Left ventricle myocardium inferior (tissue), 1 donor: Measurements from ENCODE around the gene TMEM200B. TPM values are rescaled to one million over a fixed set of nuclear protein-coding genes. Genes with fewer than 3 reads are reported as not detected.

Source experiments
- DNase-seq: peaks from one replicate; pipeline ENCODE4 v3.0.0-alpha.2; 2020
- H3K27ac ChIP-seq: fragments of 200-600 bp; replicated peaks from 2 replicates; pipeline ENCODE4 v1.8.0; 2021
- H3K27me3 ChIP-seq: fragments of 200-600 bp; 2 replicates; pipeline ENCODE4 v1.8.0; 2021; ENCODE audit warnings: low read depth
- H3K36me3 ChIP-seq: fragments of 200-600 bp; 2 replicates; pipeline ENCODE4 v1.8.0; 2021
- H3K4me1 ChIP-seq: fragments of 200-600 bp; 2 replicates; pipeline ENCODE4 v1.8.0; 2021
- H3K4me3 ChIP-seq: fragments of 200-600 bp; 2 replicates; pipeline ENCODE4 v1.8.0; 2021; ENCODE audit warnings: mild to moderate bottlenecking, moderate library complexity
- H3K9me3 ChIP-seq: fragments of 200-600 bp; replicated peaks from 2 replicates; pipeline ENCODE4 v1.8.0; 2021
- CTCF ChIP-seq: fragments of 200-600 bp; IDR thresholded peaks from 2 replicates; pipeline ENCODE4 v1.8.0; 2021; ENCODE audit warnings: antibody characterized with exemption, mild to moderate bottlenecking, borderline replicate concordance
- intact Hi-C: fragments of 100-400 bp; cut with micrococcal nuclease; formaldehyde crosslinking; loops from one replicate; pipeline ENCODE4 v1.11.0; 2022
- total RNA-seq: library from RNA; stranded (reverse); fragmentation: NEBNext Ultra II Directional; extraction: Animal tissue kit (Norgen Biotek cat#: 25700); gene quantifications from one replicate; pipeline ENCODE4 v1.2.1, GENCODE V29; 2021
- donor health status: DM: no; HTN: yes; CAD: no; lungs with severe emphysema.

Gene TMEM200B
- total RNA-seq, 1 donor from 2014 or later = 1.6 TPM

GRCh38 chr1:29125788-29126187 is 2.1 kb upstream of the TMEM200B start:
- TF ChIP-seq CTCF = no peak
- Histone ChIP-seq H3K27ac (peak overlapping the region; percentile 96), H3K27me3 (peaks cover 38% of the 10 kb centered on the region), H3K4me1 (peaks cover 43% of the 10 kb centered on the region), H3K36me3 (no peaks in the 10 kb centered on the region), H3K9me3 (no peaks in the 10 kb centered on the region), H3K4me3 (no peak overlapping the region)
- intact Hi-C loops = no loop called here
- no peak for DNase-seq

GRCh38 chr1:29125237-29125641 is 1.5 kb upstream of the TMEM200B start:
- peaks cover 43% of the 10 kb centered on the region for H3K4me1 ChIP-seq
- peaks cover 41% of the 10 kb centered on the region for H3K27me3 ChIP-seq
- no peaks in the 10 kb centered on the region for H3K36me3 ChIP-seq
- H3K9me3 ChIP-seq = no peaks in the 10 kb centered on the region
- no peak for TF ChIP-seq CTCF
- H3K27ac ChIP-seq = peak overlapping the region; percentile 96
- H3K4me3 ChIP-seq = peak overlapping the region; percentile 86
- intact Hi-C loops = no loop called here
- no peak for DNase-seq

GRCh38 chr1:29124366-29125236 is 898 bp upstream of the TMEM200B start:
- Histone ChIP-seq H3K9me3 (no peaks in the 10 kb centered on the region), H3K36me3 (no peaks in the 10 kb centered on the region), H3K4me3 (peak overlapping the region; percentile 86), H3K4me1 (peaks cover 43% of the 10 kb centered on the region), H3K27ac (peak overlapping the region; percentile 96), H3K27me3 (peaks cover 41% of the 10 kb centered on the region)
- peak; percentile 77 for TF ChIP-seq CTCF
- intact Hi-C loops = no loop called here
- peak; percentile 79 for DNase-seq

- Histone ChIP-seq H3K4me3 (peak overlapping the region; percentile 86), H3K36me3 (no peaks in the 10 kb centered on the region), H3K27me3 (peaks cover 41% of the 10 kb centered on the region), H3K9me3 (no peaks in the 10 kb centered on the region), H3K4me1 (peaks cover 43% of the 10 kb centered on the region), H3K27ac (peak overlapping the region; percentile 96)
- TF ChIP-seq CTCF = no peak
- peak; percentile 19 for DNase-seq
- intact Hi-C loops = no loop called here
Measured at GRCh38 chr1:29123053-29123886, 433 bp downstream of the TMEM200B start.

GRCh38 chr1:29122682-29123052 is 1.0 kb downstream of the TMEM200B start:
- peaks cover 43% of the 10 kb centered on the region for H3K4me1 ChIP-seq
- H3K27ac ChIP-seq = peak overlapping the region; percentile 96
- no peaks in the 10 kb centered on the region for H3K36me3 ChIP-seq
- TF ChIP-seq CTCF = no peak
- DNase-seq = peak; percentile 69
- H3K9me3 ChIP-seq = no peaks in the 10 kb centered on the region
- peaks cover 41% of the 10 kb centered on the region for H3K27me3 ChIP-seq
- intact Hi-C loops = no loop called here
- peak overlapping the region; percentile 86 for H3K4me3 ChIP-seq
